A549 (cell line): ENCODE data around the gene TTC31.

ENCODE experiments used
- CTCF ChIP-seq: fragments of >200 bp; sonication (Bioruptor Twin); formaldehyde crosslinking; IDR thresholded peaks from 3 replicates; pipeline ENCODE4 v1.5.1; 2016
- E2F6 ChIP-seq: IDR thresholded peaks from 2 replicates; pipeline ENCODE4 v1.6.1; 2012; ENCODE audit warnings: low read depth, borderline replicate concordance
- EHMT2 ChIP-seq: fragments of 200-600 bp; sonication (generic); IDR thresholded peaks from 2 replicates; pipeline ENCODE4 v1.6.1; 2016; ENCODE audit warnings: antibody characterized with exemption, low read depth, mild to moderate bottlenecking, moderate library complexity
- EP300 ChIP-seq, 2 experiments: fragments of >200 bp; sonication (Bioruptor Twin); formaldehyde crosslinking; IDR thresholded peaks; 2 replicates in 1 of 2; 3 replicates in 1 of 2; pipeline ENCODE4 v1.6.1; 2016 to 2017
- HMGXB4 ChIP-seq: fragments of 250-450 bp; sonication (Bioruptor Pico); IDR thresholded peaks from 2 replicates; pipeline ENCODE4 v1.5.0; 2021; ENCODE audit warnings: mild to moderate bottlenecking, moderate library complexity, borderline replicate concordance
- HOXB13 ChIP-seq: fragments of 250-450 bp; sonication (Bioruptor Pico); IDR thresholded peaks from 2 replicates; pipeline ENCODE4 v1.5.0; 2020; ENCODE audit warnings: low read depth, mild to moderate bottlenecking, moderate library complexity
- JUNB ChIP-seq: fragments of >200 bp; sonication (Bioruptor Twin); formaldehyde crosslinking; IDR thresholded peaks from 2 replicates; pipeline ENCODE4 v1.6.1; 2016
- MYC ChIP-seq: IDR thresholded peaks from 2 replicates; pipeline ENCODE4 v1.6.1; 2012; ENCODE audit warnings: mild to moderate bottlenecking, inconsistent platforms, low read length, improper control_type of control experiment, borderline replicate concordance
- PBX3 ChIP-seq: IDR thresholded peaks from 2 replicates; pipeline ENCODE4 v1.6.1; 2012
- POLR2A ChIP-seq: IDR thresholded peaks from 2 replicates; pipeline ENCODE4 v1.6.1; 2012; ENCODE audit warnings: mild to moderate bottlenecking, low read length
- REST ChIP-seq: fragments of 200-600 bp; sonication (generic); IDR thresholded peaks from 2 replicates; pipeline ENCODE4 v1.6.1; 2016; ENCODE audit warnings: antibody characterized with exemption, mild to moderate bottlenecking, moderate library complexity

GRCh38 chr2:74504591-74504990 lies 21.7 kb downstream of the TTC31 start:
- no peak for TF ChIP-seq CTCF
- no peak for TF ChIP-seq POLR2A
- no peak for TF ChIP-seq EP300 (IDR thresholded peaks at IDR 0.05)
- no peak for TF ChIP-seq E2F6
- TF ChIP-seq HOXB13 (CRISPR knock-in tag), result no peak
- no peak for TF ChIP-seq PBX3
- TF ChIP-seq JUNB, result no peak
- TF ChIP-seq MYC, result no peak
- no peak for TF ChIP-seq REST
- TF ChIP-seq EHMT2, result no peak
- no peak for TF ChIP-seq HMGXB4 (CRISPR knock-in tag)
